Esophagus squamous epithelium (tissue), 5 donors: ENCODE results near the gene P4HTM. TPM values are rescaled to one million over a fixed set of nuclear protein-coding genes. Genes with fewer than 3 reads are reported as not detected.

Experiments used
- DNase-seq: peaks from one replicate; lab custom pipeline; 2025; lab: John Stamatoyannopoulos, UW
- H3K27ac ChIP-seq, 4 donors: fragments of 200-600 bp; sonication (generic); one replicate each; pipeline ENCODE4 v1.5.1; 2016 to 2019; ENCODE audit warnings: mild to moderate bottlenecking in 1 of 4
- H3K27me3 ChIP-seq, 4 donors: fragments of 200-600 bp; sonication (generic); 1 replicate in 3 of 4; 2 replicates in 1 of 4; pipeline versions ENCODE4 v1.5.1 to v1.6.0; 2017 to 2021; ENCODE audit warnings: antibody characterized with exemption in 1 of 4
- H3K36me3 ChIP-seq, 3 donors: fragments of 200-600 bp; sonication (generic); one replicate each; pipeline ENCODE4 v1.5.1; 2016 to 2019
- H3K4me1 ChIP-seq, 3 donors: fragments of 200-600 bp; sonication (generic); one replicate each; pipeline ENCODE4 v1.5.1; 2017 to 2019
- H3K4me3 ChIP-seq, 4 donors: fragments of 200-600 bp; sonication (generic); 1 replicate in 3 of 4; 2 replicates in 1 of 4; pipeline ENCODE4 v1.5.1; 2016 to 2019; ENCODE audit warnings: mild to moderate bottlenecking in 2 of 4, moderate library complexity in 1 of 4
- H3K9me3 ChIP-seq, 3 donors: fragments of 200-600 bp; sonication (generic); one replicate each; pipeline ENCODE4 v1.5.1; 2016 to 2019
- POLR2A ChIP-seq, 4 donors: fragments of 450-650 bp; IDR thresholded peaks; one replicate each; pipeline ENCODE4 v1.6.1; 2017; ENCODE audit warnings: antibody characterized with exemption in 4 of 4, mild to moderate bottlenecking in 4 of 4, moderate library complexity in 3 of 4
- WGBS, 2 donors: methylation state at CpG; one replicate each; pipeline ENCODE4 v1.1.5; 2018; 5-methylcytosine and 5-hydroxymethylcytosine counted together
- intact Hi-C: fragments of 100-400 bp; cut with DNase I; formaldehyde crosslinking; loops from one replicate; pipeline ENCODE4 v1.15.0; 2022
- total RNA-seq, 4 donors: library from RNA; depleted of rRNA; stranded (reverse); fragments of >200 nt; gene quantifications; one replicate each; pipeline ENCODE4 v1.1.0, GENCODE V29; 2016
- TF ChIP-seq, protein P1 (sequence below), 6 experiments: fragments of 450-650 bp in 4 of 6; fragments of 200-600 bp in 2 of 6; sonication (generic) in 2 of 6; IDR thresholded peaks; one replicate each; pipeline ENCODE4 v1.5.1; 2016 to 2019; ENCODE audit warnings: antibody characterized with exemption in 6 of 6, mild to moderate bottlenecking in 4 of 6, moderate library complexity in 4 of 6
- donor health status: DM: yes; HTN: yes; CAD: no.

Gene P4HTM, protein sequence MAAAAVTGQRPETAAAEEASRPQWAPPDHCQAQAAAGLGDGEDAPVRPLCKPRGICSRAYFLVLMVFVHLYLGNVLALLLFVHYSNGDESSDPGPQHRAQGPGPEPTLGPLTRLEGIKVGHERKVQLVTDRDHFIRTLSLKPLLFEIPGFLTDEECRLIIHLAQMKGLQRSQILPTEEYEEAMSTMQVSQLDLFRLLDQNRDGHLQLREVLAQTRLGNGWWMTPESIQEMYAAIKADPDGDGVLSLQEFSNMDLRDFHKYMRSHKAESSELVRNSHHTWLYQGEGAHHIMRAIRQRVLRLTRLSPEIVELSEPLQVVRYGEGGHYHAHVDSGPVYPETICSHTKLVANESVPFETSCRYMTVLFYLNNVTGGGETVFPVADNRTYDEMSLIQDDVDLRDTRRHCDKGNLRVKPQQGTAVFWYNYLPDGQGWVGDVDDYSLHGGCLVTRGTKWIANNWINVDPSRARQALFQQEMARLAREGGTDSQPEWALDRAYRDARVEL
- total RNA-seq, result 10 to 100 TPM in 3 of 4 donors, 1 to 10 TPM in 1; 5.7 to 28.1 (median 16.7) TPM

DNA sequence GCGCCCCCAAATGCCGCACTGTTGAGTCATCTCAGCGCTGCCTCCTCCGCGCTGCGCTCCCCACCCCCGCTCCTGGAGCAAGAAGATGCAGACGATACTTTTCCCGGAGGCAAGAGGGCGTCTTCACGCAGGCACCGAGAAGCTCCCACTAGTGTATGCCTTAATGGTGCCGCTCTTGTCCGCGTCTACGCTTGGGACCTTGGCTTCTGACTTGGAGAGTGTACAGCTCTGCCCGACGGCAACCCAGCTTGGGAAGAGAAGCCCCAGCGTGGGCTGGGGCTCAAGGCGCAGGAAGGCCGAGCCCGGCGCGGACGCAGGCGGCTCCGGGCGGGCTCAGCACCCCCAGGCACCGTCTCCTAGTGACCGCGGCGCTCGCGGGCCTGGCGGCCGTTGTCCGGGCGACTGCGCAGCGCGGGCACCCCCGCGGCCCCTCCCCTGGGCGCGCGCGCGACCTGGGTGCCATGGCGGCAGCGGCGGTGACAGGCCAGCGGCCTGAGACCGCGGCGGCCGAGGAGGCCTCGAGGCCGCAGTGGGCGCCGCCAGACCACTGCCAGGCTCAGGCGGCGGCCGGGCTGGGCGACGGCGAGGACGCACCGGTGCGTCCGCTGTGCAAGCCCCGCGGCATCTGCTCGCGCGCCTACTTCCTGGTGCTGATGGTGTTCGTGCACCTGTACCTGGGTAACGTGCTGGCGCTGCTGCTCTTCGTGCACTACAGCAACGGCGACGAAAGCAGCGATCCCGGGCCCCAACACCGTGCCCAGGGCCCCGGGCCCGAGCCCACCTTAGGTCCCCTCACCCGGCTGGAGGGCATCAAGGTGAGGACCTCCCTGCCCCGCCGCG is at the start of gene P4HTM:
P4HTM (plus strand) TSS at position 446 of the 840 bp plus-strand sequence; CDS start at position 462, 16 bp downstream.
- H3K27ac ChIP-seq, result peak within 1 kb of the TSS; percentile 81 to 98 (median 88)
- H3K4me3 ChIP-seq, result peak within 1 kb of the TSS; percentile 59 to 96 (median 75)
- H3K27me3 ChIP-seq, result no peaks in the 10 kb centered on the region
- intact Hi-C loops, result no loop called here
- WGBS, 2 donors, result 0% methylated on average over 4 to 6 of the region's 91 CpGs
- TF ChIP-seq POLR2A (IDR thresholded peaks at IDR 0.05), result peak in 2 of 4 donors; percentile 44 to 53
- TF ChIP-seq, protein P1, sequence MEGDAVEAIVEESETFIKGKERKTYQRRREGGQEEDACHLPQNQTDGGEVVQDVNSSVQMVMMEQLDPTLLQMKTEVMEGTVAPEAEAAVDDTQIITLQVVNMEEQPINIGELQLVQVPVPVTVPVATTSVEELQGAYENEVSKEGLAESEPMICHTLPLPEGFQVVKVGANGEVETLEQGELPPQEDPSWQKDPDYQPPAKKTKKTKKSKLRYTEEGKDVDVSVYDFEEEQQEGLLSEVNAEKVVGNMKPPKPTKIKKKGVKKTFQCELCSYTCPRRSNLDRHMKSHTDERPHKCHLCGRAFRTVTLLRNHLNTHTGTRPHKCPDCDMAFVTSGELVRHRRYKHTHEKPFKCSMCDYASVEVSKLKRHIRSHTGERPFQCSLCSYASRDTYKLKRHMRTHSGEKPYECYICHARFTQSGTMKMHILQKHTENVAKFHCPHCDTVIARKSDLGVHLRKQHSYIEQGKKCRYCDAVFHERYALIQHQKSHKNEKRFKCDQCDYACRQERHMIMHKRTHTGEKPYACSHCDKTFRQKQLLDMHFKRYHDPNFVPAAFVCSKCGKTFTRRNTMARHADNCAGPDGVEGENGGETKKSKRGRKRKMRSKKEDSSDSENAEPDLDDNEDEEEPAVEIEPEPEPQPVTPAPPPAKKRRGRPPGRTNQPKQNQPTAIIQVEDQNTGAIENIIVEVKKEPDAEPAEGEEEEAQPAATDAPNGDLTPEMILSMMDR (IDR thresholded peaks at IDR 0.05), result peak in 4 of 6 experiments; percentile 5 to 22 (median 12)
- DNase-seq, result no peak
- peaks cover 0 to 23% (median 7%) of the 10 kb centered on the region in 3 donors for H3K36me3 ChIP-seq
- H3K9me3 ChIP-seq, result no peaks in the 10 kb centered on the region
- peaks cover 14 to 47% (median 22%) of the 10 kb centered on the region in 3 donors for H3K4me1 ChIP-seq

DNA sequence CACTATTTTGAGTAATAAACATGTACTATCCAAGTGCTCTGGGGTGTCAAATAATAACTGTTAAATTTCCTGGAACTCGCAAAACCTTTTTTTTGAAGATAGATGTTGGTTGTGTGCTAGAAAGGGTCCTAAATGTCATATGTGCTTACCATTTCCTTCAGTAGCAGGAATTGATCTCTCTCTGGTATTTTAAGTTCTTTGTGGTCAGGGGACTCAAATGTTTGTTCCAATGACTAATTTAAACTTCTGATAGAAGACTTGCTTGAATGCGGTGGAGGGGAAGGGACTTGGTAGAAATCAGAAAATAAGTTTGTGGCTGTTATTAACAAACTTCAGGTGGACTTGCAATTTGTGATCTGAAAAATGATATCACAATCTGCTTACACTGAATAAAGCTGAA is 44.6 kb upstream of the P4HTM start:
- no peak overlapping the region for H3K27ac ChIP-seq
- H3K36me3 ChIP-seq, result peaks cover 0 to 53% (median 0%) of the 10 kb centered on the region in 3 donors
- no peak overlapping the region for H3K4me3 ChIP-seq
- H3K9me3 ChIP-seq, result no peaks in the 10 kb centered on the region
- WGBS, 2 donors, result 70 to 100% methylated on average over 2 of the region's 2 CpGs
- intact Hi-C loops, result no loop called here
- TF ChIP-seq, protein P1 (IDR thresholded peaks at IDR 0.05), result no peak
- no peak for TF ChIP-seq POLR2A (IDR thresholded peaks at IDR 0.05)
- DNase-seq, result no peak
- H3K4me1 ChIP-seq, result peaks cover 0 to 12% (median 0%) of the 10 kb centered on the region in 3 donors
- no peaks in the 10 kb centered on the region for H3K27me3 ChIP-seq

DNA sequence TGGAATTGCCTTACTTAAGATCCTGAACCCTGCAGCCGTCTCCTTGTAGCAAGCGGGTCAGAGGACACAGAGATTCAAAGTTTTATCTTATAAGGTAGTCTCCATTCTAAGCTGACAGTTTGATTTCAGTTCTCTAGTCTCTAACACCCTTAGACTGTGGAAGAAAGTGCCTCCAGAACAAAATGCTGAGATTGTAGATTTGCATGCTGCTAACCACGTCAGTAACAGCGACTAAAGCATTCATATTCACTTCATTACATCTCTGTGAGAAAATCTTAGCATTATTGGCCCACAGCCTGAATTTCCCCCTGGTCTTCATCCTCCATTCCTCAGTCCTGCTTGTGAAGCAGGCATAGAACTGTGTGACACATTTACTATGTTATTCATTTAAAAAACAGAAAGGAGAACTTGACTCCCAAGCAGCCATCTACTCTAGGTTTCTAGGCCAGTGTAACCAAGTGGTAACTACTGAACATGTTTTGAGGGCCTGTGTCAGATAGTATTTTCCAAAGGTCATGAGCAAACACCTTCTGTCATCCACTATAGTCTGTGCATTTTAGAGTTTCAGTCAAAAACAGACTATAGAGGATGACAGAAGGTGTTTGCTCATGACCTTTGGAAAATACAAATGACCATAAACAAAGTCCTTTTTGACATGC is 44.0 kb upstream of the P4HTM start:
- Histone ChIP-seq H3K27ac (no peak overlapping the region), H3K4me1 (peaks cover 0 to 12% (median 0%) of the 10 kb centered on the region in 3 donors), H3K27me3 (no peaks in the 10 kb centered on the region), H3K36me3 (peaks cover 0 to 53% (median 0%) of the 10 kb centered on the region in 3 donors), H3K9me3 (no peaks in the 10 kb centered on the region), H3K4me3 (no peak overlapping the region)
- WGBS, 2 donors, result 73 to 89% methylated on average over 4 of the region's 4 CpGs
- intact Hi-C loops, result no loop called here
- no peak for TF ChIP-seq POLR2A (IDR thresholded peaks at IDR 0.05)
- TF ChIP-seq, protein P1 (IDR thresholded peaks at IDR 0.05), result no peak
- no peak for DNase-seq

DNA sequence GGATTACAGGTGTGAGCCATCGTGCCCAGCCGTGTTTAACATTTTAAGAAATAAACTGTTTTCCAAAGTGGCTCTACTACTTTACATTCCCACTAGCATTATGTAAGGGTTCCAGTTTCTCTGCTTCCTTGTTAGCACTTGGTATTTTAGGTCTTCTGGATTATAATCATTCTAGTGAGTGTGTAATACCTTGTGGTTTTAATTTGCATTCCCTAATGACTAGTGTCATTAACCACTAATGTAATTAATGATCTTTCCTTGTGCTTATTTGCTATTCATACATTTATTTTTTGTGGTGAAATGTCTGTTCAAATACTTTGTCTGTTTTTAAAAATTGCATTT is 40.7 kb upstream of the P4HTM start:
- 31 to 33% methylated on average over 2 of the region's 2 CpGs for WGBS, 2 donors
- Histone ChIP-seq H3K4me3 (no peak overlapping the region), H3K4me1 (peaks cover 0 to 12% (median 0%) of the 10 kb centered on the region in 3 donors), H3K27me3 (no peaks in the 10 kb centered on the region), H3K9me3 (no peaks in the 10 kb centered on the region), H3K36me3 (peaks cover 0 to 58% (median 9%) of the 10 kb centered on the region in 3 donors), H3K27ac (peak overlapping the region in 1 of 4 donors; percentile 8)
- DNase-seq, result no peak
- TF ChIP-seq, protein P1 (IDR thresholded peaks at IDR 0.05), result no peak
- no peak for TF ChIP-seq POLR2A (IDR thresholded peaks at IDR 0.05)
- intact Hi-C loops, result no loop called here
